Trophoblast cell (in vitro differentiated cells and primary cell): ENCODE results near the gene TWF2.

Experiments
- DNase-seq, 2 donors: peaks; one replicate each; pipeline ENCODE4 v3.0.0-alpha.2; 2016
- H2AFZ ChIP-seq: 2 replicates; pipeline ENCODE4 v1.6.1; 2013; ENCODE audit warnings: low read length, moderate library complexity, mild to moderate bottlenecking; ENCODE audit not compliant: insufficient read depth, poor library complexity
- H2AK5ac ChIP-seq: 2 replicates; pipeline ENCODE4 v1.6.1; 2013; ENCODE audit warnings: mild to moderate bottlenecking, low read length
- H2BK120ac ChIP-seq: 2 replicates; pipeline ENCODE4 v1.6.1; 2013; ENCODE audit warnings: low read length, mild to moderate bottlenecking, moderate library complexity; ENCODE audit not compliant: insufficient read depth, poor library complexity
- H2BK12ac ChIP-seq: 2 replicates; pipeline ENCODE4 v1.6.1; 2013; ENCODE audit warnings: mild to moderate bottlenecking, low read length, moderate library complexity
- H2BK5ac ChIP-seq: 2 replicates; pipeline ENCODE4 v1.6.1; 2013; ENCODE audit warnings: low read length, low read depth, moderate library complexity, mild to moderate bottlenecking; ENCODE audit not compliant: poor library complexity
- H3K14ac ChIP-seq: 2 replicates; pipeline ENCODE4 v1.6.1; 2013; ENCODE audit warnings: mild to moderate bottlenecking, low read length
- H3K18ac ChIP-seq: 2 replicates; pipeline ENCODE4 v1.6.1; 2013; ENCODE audit warnings: mild to moderate bottlenecking, low read length
- H3K23ac ChIP-seq: 2 replicates; pipeline ENCODE4 v1.6.1; 2013; ENCODE audit warnings: low read length
- H3K27ac ChIP-seq: 2 replicates; pipeline ENCODE4 v1.5.1; 2013; ENCODE audit warnings: low read depth, mild to moderate bottlenecking, inconsistent platforms, low read length, moderate library complexity
- H3K27me3 ChIP-seq: 2 replicates; pipeline ENCODE4 v1.6.1; 2013; ENCODE audit warnings: inconsistent platforms, mild to moderate bottlenecking, low read length, moderate library complexity; ENCODE audit not compliant: insufficient read depth
- H3K36me3 ChIP-seq, 2 experiments: 1 replicate in 1 of 2; 2 replicates in 1 of 2; pipeline ENCODE4 v1.6.1; 2013; ENCODE audit warnings: low read length in 2 of 2, mild to moderate bottlenecking in 2 of 2, moderate library complexity in 1 of 2; ENCODE audit not compliant: insufficient read depth in 2 of 2, control insufficient read depth in 1 of 2
- H3K4ac ChIP-seq: 2 replicates; pipeline ENCODE4 v1.6.1; 2013; ENCODE audit warnings: low read depth, mild to moderate bottlenecking, low read length, moderate library complexity
- H3K4me1 ChIP-seq, 2 experiments: 1 replicate in 1 of 2; 2 replicates in 1 of 2; pipeline ENCODE4 v1.6.1; 2013; ENCODE audit warnings: low read length in 2 of 2, mild to moderate bottlenecking in 2 of 2, moderate library complexity in 1 of 2; ENCODE audit not compliant: insufficient read depth in 2 of 2, control insufficient read depth in 1 of 2
- H3K4me2 ChIP-seq: 2 replicates; pipeline ENCODE4 v1.6.1; 2013; ENCODE audit warnings: inconsistent platforms, mild to moderate bottlenecking, low read length, moderate library complexity
- H3K4me3 ChIP-seq: 2 replicates; pipeline ENCODE4 v1.5.1; 2013; ENCODE audit warnings: mild to moderate bottlenecking, low read depth, low read length, inconsistent platforms
- H3K79me1 ChIP-seq: one replicate; pipeline ENCODE4 v1.6.1; 2013; ENCODE audit warnings: low read length
- H3K79me2 ChIP-seq: 2 replicates; pipeline ENCODE4 v1.6.1; 2013; ENCODE audit warnings: low read length, mild to moderate bottlenecking; ENCODE audit not compliant: control insufficient read depth, insufficient read depth, poor library complexity
- H3K9ac ChIP-seq: 2 replicates; pipeline ENCODE4 v1.6.1; 2013; ENCODE audit warnings: mild to moderate bottlenecking, low read length
- H3K9me3 ChIP-seq: 2 replicates; pipeline ENCODE4 v1.6.1; 2013; ENCODE audit warnings: low read depth, mild to moderate bottlenecking, control low read depth, inconsistent platforms, low read length; ENCODE audit not compliant: insufficient read depth
- H4K12ac ChIP-seq: 2 replicates; pipeline ENCODE4 v1.6.1; 2013; ENCODE audit warnings: low read depth, mild to moderate bottlenecking, low read length, moderate library complexity
- H4K8ac ChIP-seq: 2 replicates; pipeline ENCODE4 v1.6.1; 2013; ENCODE audit warnings: low read depth, mild to moderate bottlenecking, low read length, moderate library complexity
- H4K91ac ChIP-seq: one replicate; pipeline ENCODE4 v1.6.1; 2013; ENCODE audit warnings: low read depth, mild to moderate bottlenecking, low read length, moderate library complexity
- WGBS: extraction: QIAGEN DNeasy Blood & Tissue Kit; methylation state at CpG from one replicate; pipeline ENCODE4 v1.1.7; 2013; ENCODE audit warnings: missing lambda C conversion rate; ENCODE audit not compliant: insufficient read length, insufficient coverage; ENCODE audit errors: extremely low coverage; 5-methylcytosine and 5-hydroxymethylcytosine counted together

TWF2 gene

GRCh38 chr3:52195291-52195597, 43.7 kb downstream of the TWF2 start:
- Histone ChIP-seq H3K18ac (no peak overlapping the region), H3K4me3 (no peak overlapping the region), H4K91ac (no peak overlapping the region), H2BK120ac (no peak overlapping the region), H3K14ac (no peak overlapping the region), H3K9ac (no peak overlapping the region), H3K9me3 (no peaks in the 10 kb centered on the region), H4K8ac (no peak overlapping the region), H3K79me2 (peaks cover 7% of the 10 kb centered on the region), H2BK5ac (no peak overlapping the region), H3K4ac (no peak overlapping the region), H3K27ac (no peak overlapping the region), H3K4me2 (no peak overlapping the region), H2AK5ac (no peak overlapping the region), H4K12ac (no peak overlapping the region), H3K23ac (no peak overlapping the region), H3K79me1 (peaks cover 11% of the 10 kb centered on the region), H2BK12ac (no peak overlapping the region), H3K36me3 (peaks cover 4% of the 10 kb centered on the region in 2 experiments), H3K4me1 (peaks cover 11 to 16% of the 10 kb centered on the region in 2 experiments), H2AFZ (no peak overlapping the region), H3K27me3 (no peaks in the 10 kb centered on the region)
- WGBS, result 95% methylated on average over 2 of the region's 3 CpGs
- no peak for DNase-seq

- H3K9ac ChIP-seq, result no peak overlapping the region
- no peak overlapping the region for H4K91ac ChIP-seq
- no peak overlapping the region for H2AK5ac ChIP-seq
- no peak overlapping the region for H3K14ac ChIP-seq
- no peak overlapping the region for H2BK12ac ChIP-seq
- H3K36me3 ChIP-seq, result peaks cover 4% of the 10 kb centered on the region in 2 experiments
- peaks cover 11 to 16% of the 10 kb centered on the region in 2 experiments for H3K4me1 ChIP-seq
- H3K4me2 ChIP-seq, result no peak overlapping the region
- H3K23ac ChIP-seq, result no peak overlapping the region
- H3K4me3 ChIP-seq, result no peak overlapping the region
- H3K79me1 ChIP-seq, result peaks cover 11% of the 10 kb centered on the region
- H2BK120ac ChIP-seq, result no peak overlapping the region
- H3K18ac ChIP-seq, result no peak overlapping the region
- H3K9me3 ChIP-seq, result no peaks in the 10 kb centered on the region
- no peak overlapping the region for H4K8ac ChIP-seq
- no peak overlapping the region for H2AFZ ChIP-seq
- H3K79me2 ChIP-seq, result peaks cover 7% of the 10 kb centered on the region
- no peak overlapping the region for H4K12ac ChIP-seq
- H3K4ac ChIP-seq, result no peak overlapping the region
- H3K27me3 ChIP-seq, result no peaks in the 10 kb centered on the region
- no CpG with 5 or more reads among the region's 14 CpGs for WGBS
- DNase-seq, result no peak
- no peak overlapping the region for H2BK5ac ChIP-seq
- no peak overlapping the region for H3K27ac ChIP-seq
Observed at GRCh38 chr3:52194485-52195290, 44.3 kb downstream of the TWF2 start.

GRCh38 chr3:52193065-52193464, 45.9 kb downstream of the TWF2 start:
- Histone ChIP-seq H2AFZ (no peak overlapping the region), H3K18ac (no peak overlapping the region), H2BK12ac (no peak overlapping the region), H3K4me1 (peaks cover 9 to 10% of the 10 kb centered on the region in 2 experiments), H3K4ac (no peak overlapping the region), H3K9ac (no peak overlapping the region), H3K23ac (no peak overlapping the region), H4K91ac (no peak overlapping the region), H4K8ac (no peak overlapping the region), H3K79me2 (peaks cover 1% of the 10 kb centered on the region), H3K4me2 (no peak overlapping the region), H2AK5ac (no peak overlapping the region), H3K27ac (no peak overlapping the region), H3K27me3 (no peaks in the 10 kb centered on the region), H4K12ac (no peak overlapping the region), H3K14ac (no peak overlapping the region), H3K9me3 (no peaks in the 10 kb centered on the region), H2BK5ac (no peak overlapping the region), H3K79me1 (peaks cover 5% of the 10 kb centered on the region), H3K4me3 (no peak overlapping the region), H3K36me3 (no peaks in the 10 kb centered on the region), H2BK120ac (no peak overlapping the region)
- WGBS, result no CpG with 5 or more reads among the region's 18 CpGs
- no peak for DNase-seq

- H2BK5ac ChIP-seq, result no peak overlapping the region
- no peak overlapping the region for H3K4ac ChIP-seq
- H4K91ac ChIP-seq, result peak overlapping the region; percentile 32
- no peak overlapping the region for H3K4me2 ChIP-seq
- WGBS, result no CpG with 5 or more reads among the region's 4 CpGs
- no peak overlapping the region for H3K4me3 ChIP-seq
- no peak overlapping the region for H3K14ac ChIP-seq
- H2AFZ ChIP-seq, result no peak overlapping the region
- H3K79me2 ChIP-seq, result no peaks in the 10 kb centered on the region
- no peak overlapping the region for H2BK12ac ChIP-seq
- H3K4me1 ChIP-seq, result peaks cover 5% of the 10 kb centered on the region in 2 experiments
- no peak overlapping the region for H3K27ac ChIP-seq
- no peak for DNase-seq
- no peaks in the 10 kb centered on the region for H3K36me3 ChIP-seq
- no peak overlapping the region for H4K12ac ChIP-seq
- H2AK5ac ChIP-seq, result no peak overlapping the region
- H3K79me1 ChIP-seq, result no peaks in the 10 kb centered on the region
- H3K18ac ChIP-seq, result no peak overlapping the region
- H3K9ac ChIP-seq, result no peak overlapping the region
- H4K8ac ChIP-seq, result no peak overlapping the region
- no peak overlapping the region for H2BK120ac ChIP-seq
- no peaks in the 10 kb centered on the region for H3K27me3 ChIP-seq
- no peaks in the 10 kb centered on the region for H3K9me3 ChIP-seq
- H3K23ac ChIP-seq, result no peak overlapping the region
Observed at GRCh38 chr3:52191663-52192062, 47.3 kb downstream of the TWF2 start.
